Activated CD4-positive, alpha-beta T cell treated with anti-CD3 and anti-CD28 coated beads, Interleukin-2, amount 10 ng/mL, durations not matched to agents 24 days and 14 days (primary cell): Measurements from ENCODE around the gene TICAM1. TPM values are rescaled to one million over a fixed set of nuclear protein-coding genes. Genes with fewer than 3 reads are reported as not detected.
"Not testable (repeated sequence)": the region's sequence is repeated elsewhere in the genome, so short reads cannot be mapped to it uniquely, and the experiment has no call there.

Experiments
- DNase-seq: peaks from one replicate; pipeline ENCODE4 v3.0.0; 2022
- H3K27ac Mint-ChIP-seq: one replicate; pipeline ENCODE4 v1.8.0; 2022; ENCODE audit warnings: mild to moderate bottlenecking, mixed read lengths
- H3K27me3 Mint-ChIP-seq: one replicate; pipeline ENCODE4 v1.8.0; 2022; ENCODE audit warnings: mixed read lengths
- H3K36me3 Mint-ChIP-seq: one replicate; pipeline ENCODE4 v1.8.0; 2022; ENCODE audit warnings: low read depth, mild to moderate bottlenecking, mixed read lengths
- H3K4me1 Mint-ChIP-seq: one replicate; pipeline ENCODE4 v1.8.0; 2021; ENCODE audit warnings: mixed read lengths
- H3K4me3 Mint-ChIP-seq: one replicate; pipeline ENCODE4 v1.8.0; 2022; ENCODE audit warnings: mild to moderate bottlenecking, moderate library complexity, mixed read lengths
- H3K9me3 Mint-ChIP-seq: one replicate; pipeline ENCODE4 v1.8.0; 2021; ENCODE audit warnings: mixed read lengths
- intact Hi-C: fragments of 100-400 bp; cut with micrococcal nuclease; formaldehyde crosslinking; loops from one replicate; pipeline ENCODE4 v1.15.1; 2023
- total RNA-seq: library from RNA; stranded (reverse); gene quantifications from 2 replicates; pipeline ENCODE4 v1.2.3, GENCODE V29; 2022

Gene TICAM1
- total RNA-seq, 1 donor from 2014 or later, result 33.8 TPM

DNA sequence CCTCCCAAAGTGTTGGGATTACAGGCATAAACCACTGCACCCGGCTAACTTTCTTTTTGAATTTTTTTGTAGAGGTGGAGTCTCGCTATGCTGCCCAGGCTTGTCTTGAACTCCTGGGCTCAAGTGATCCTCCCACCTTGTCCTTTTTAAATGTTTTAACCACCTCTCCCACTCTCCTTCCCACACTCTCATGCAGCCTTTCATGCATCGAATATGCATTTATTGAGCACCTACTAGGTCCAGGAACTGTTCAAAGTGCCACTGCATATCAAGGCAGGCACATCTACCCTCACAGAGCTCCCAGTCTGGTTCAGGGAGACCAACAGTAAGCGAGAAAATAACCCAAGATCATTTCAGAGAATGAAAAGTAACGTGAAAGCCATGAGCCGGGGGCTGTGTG, 1.2 kb downstream of the TICAM1 start:
- Mint-ChIP-seq H3K4me3 (peak overlapping the region; percentile 95), H3K9me3 (no peaks in the 10 kb centered on the region), H3K27me3 (no peaks in the 10 kb centered on the region), H3K27ac (peak overlapping the region; percentile 93), H3K4me1 (peaks cover 22% of the 10 kb centered on the region), H3K36me3 (peaks cover 16% of the 10 kb centered on the region)
- intact Hi-C loops, result loop anchor here (2.0 kb wide), 1 partner anchor 16 kb away; no protein-coding TSS in a partner anchor
- no peak for DNase-seq

- intact Hi-C loops, result no loop called here
- Mint-ChIP-seq H3K4me3 (peak overlapping the region; percentile 95), H3K9me3 (no peaks in the 10 kb centered on the region), H3K27ac (peak overlapping the region; percentile 79), H3K36me3 (peaks cover 16% of the 10 kb centered on the region), H3K27me3 (no peaks in the 10 kb centered on the region), H3K4me1 (peaks cover 22% of the 10 kb centered on the region)
- peak; percentile 58 for DNase-seq
Observed at GRCh38 chr19:4829001-4829712, 2.4 kb downstream of the TICAM1 start.

- peaks cover 18% of the 10 kb centered on the region for H3K36me3 Mint-ChIP-seq
- H3K27ac Mint-ChIP-seq, result no peak overlapping the region
- peaks cover 2% of the 10 kb centered on the region for H3K4me1 Mint-ChIP-seq
- no peaks in the 10 kb centered on the region for H3K9me3 Mint-ChIP-seq
- intact Hi-C loops, result no loop called here
- no peaks in the 10 kb centered on the region for H3K27me3 Mint-ChIP-seq
- no peak overlapping the region for H3K4me3 Mint-ChIP-seq
- no peak for DNase-seq
Observed at GRCh38 chr19:4823577-4823976, 7.9 kb downstream of the TICAM1 start.

GRCh38 chr19:4822354-4822753, 9.2 kb downstream of the TICAM1 start:
- H3K9me3 Mint-ChIP-seq, H3K4me3 Mint-ChIP-seq, H3K27ac Mint-ChIP-seq, H3K4me1 Mint-ChIP-seq, DNase-seq, H3K27me3 Mint-ChIP-seq, intact Hi-C loops: not testable (repeated sequence)
- H3K36me3 Mint-ChIP-seq, result peaks cover 21% of the 10 kb centered on the region

- no peaks in the 10 kb centered on the region for H3K9me3 Mint-ChIP-seq
- peaks cover 31% of the 10 kb centered on the region for H3K36me3 Mint-ChIP-seq
- H3K27me3 Mint-ChIP-seq, result no peaks in the 10 kb centered on the region
- no peak overlapping the region for H3K4me3 Mint-ChIP-seq
- H3K4me1 Mint-ChIP-seq, result no peaks in the 10 kb centered on the region
- intact Hi-C loops, result no loop called here
- DNase-seq, result no peak
- H3K27ac Mint-ChIP-seq, result no peak overlapping the region
Observed at GRCh38 chr19:4821265-4821664, 10.2 kb downstream of the TICAM1 start.

GRCh38 chr19:4817467-4818277, 13.8 kb downstream of the TICAM1 start:
- intact Hi-C loops, result no loop called here
- Mint-ChIP-seq H3K4me3 (no peak overlapping the region), H3K27ac (no peak overlapping the region), H3K9me3 (peaks cover 4% of the 10 kb centered on the region), H3K27me3 (no peaks in the 10 kb centered on the region), H3K4me1 (peaks cover 13% of the 10 kb centered on the region), H3K36me3 (peaks cover 39% of the 10 kb centered on the region)
- DNase-seq, result no peak

- H3K36me3 Mint-ChIP-seq, result peaks cover 35% of the 10 kb centered on the region
- intact Hi-C loops, result no loop called here
- no peak overlapping the region for H3K4me3 Mint-ChIP-seq
- H3K27me3 Mint-ChIP-seq, result no peaks in the 10 kb centered on the region
- peaks cover 16% of the 10 kb centered on the region for H3K4me1 Mint-ChIP-seq
- H3K27ac Mint-ChIP-seq, result no peak overlapping the region
- peaks cover 4% of the 10 kb centered on the region for H3K9me3 Mint-ChIP-seq
- no peak for DNase-seq
Observed at GRCh38 chr19:4816950-4817278, 14.6 kb downstream of the TICAM1 start.

- no peak overlapping the region for H3K4me3 Mint-ChIP-seq
- no peak for DNase-seq
- peaks cover 20% of the 10 kb centered on the region for H3K4me1 Mint-ChIP-seq
- H3K9me3 Mint-ChIP-seq, result peaks cover 4% of the 10 kb centered on the region
- no peaks in the 10 kb centered on the region for H3K27me3 Mint-ChIP-seq
- H3K27ac Mint-ChIP-seq, result no peak overlapping the region
- intact Hi-C loops, result no loop called here
- peaks cover 34% of the 10 kb centered on the region for H3K36me3 Mint-ChIP-seq
Observed at GRCh38 chr19:4816202-4816949, 15.1 kb downstream of the TICAM1 start.

GRCh38 chr19:4815426-4816201, 15.9 kb downstream of the TICAM1 start:
- Mint-ChIP-seq H3K36me3 (peaks cover 32% of the 10 kb centered on the region), H3K27me3 (no peaks in the 10 kb centered on the region), H3K4me3 (peak overlapping the region; percentile 70), H3K9me3 (peaks cover 4% of the 10 kb centered on the region), H3K4me1 (peaks cover 22% of the 10 kb centered on the region), H3K27ac (peak overlapping the region; percentile 79)
- DNase-seq, result peak; percentile 93
- intact Hi-C loops, result loop anchor here (2.0 kb wide), 1 partner anchor 15 kb away; the partner anchor contains the start of gene TICAM1

- Mint-ChIP-seq H3K27me3 (no peaks in the 10 kb centered on the region), H3K27ac (peak overlapping the region; percentile 79), H3K9me3 (peaks cover 4% of the 10 kb centered on the region), H3K4me3 (peak overlapping the region; percentile 70), H3K4me1 (peaks cover 22% of the 10 kb centered on the region), H3K36me3 (peaks cover 32% of the 10 kb centered on the region)
- intact Hi-C loops, result loop anchor here (2.0 kb wide), 1 partner anchor 16 kb away; the partner anchor contains the start of gene TICAM1
- no peak for DNase-seq
Observed at GRCh38 chr19:4814625-4815425, 16.7 kb downstream of the TICAM1 start.

GRCh38 chr19:4811328-4812131, 20.0 kb downstream of the TICAM1 start:
- Mint-ChIP-seq H3K27ac (peak overlapping the region; percentile 41), H3K36me3 (peaks cover 12% of the 10 kb centered on the region), H3K27me3 (no peaks in the 10 kb centered on the region), H3K4me1 (peaks cover 25% of the 10 kb centered on the region), H3K4me3 (no peak overlapping the region), H3K9me3 (peaks cover 4% of the 10 kb centered on the region)
- DNase-seq, result peak; percentile 97
- intact Hi-C loops, result no loop called here

DNA sequence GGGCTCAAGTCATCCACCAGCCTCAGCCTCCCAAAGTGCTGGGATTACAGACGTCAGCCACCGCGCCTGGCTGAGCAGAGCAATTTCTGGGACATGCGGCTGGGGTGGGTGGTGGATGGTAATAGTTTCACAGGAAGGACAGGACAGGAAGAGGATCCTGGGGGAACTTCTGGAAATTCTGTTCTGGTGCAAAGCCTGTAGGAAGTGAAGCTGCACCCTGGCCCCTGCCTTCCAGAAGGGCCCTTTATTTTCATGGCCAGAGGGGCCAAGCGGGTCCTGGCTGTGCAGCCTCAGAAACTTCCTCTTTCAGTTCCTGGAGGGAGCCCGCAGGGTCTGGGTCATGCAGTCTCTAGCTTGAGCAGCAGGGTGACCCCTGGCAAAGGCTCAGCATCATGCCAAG, 24.3 kb downstream of the TICAM1 start:
- Mint-ChIP-seq H3K27me3 (no peaks in the 10 kb centered on the region), H3K27ac (no peak overlapping the region), H3K9me3 (no peaks in the 10 kb centered on the region), H3K36me3 (no peaks in the 10 kb centered on the region), H3K4me3 (no peak overlapping the region), H3K4me1 (peaks cover 10% of the 10 kb centered on the region)
- no peak for DNase-seq
- intact Hi-C loops, result no loop called here
